Endothelial cell of umbilical vein (primary cell): ENCODE data around the gene PHOX2A. TPM values are rescaled to one million over a fixed set of nuclear protein-coding genes. Genes with fewer than 3 reads are reported as not detected.
A peak's percentile ranks its signal among the peaks of the same experiment; 100 is the strongest.

Experiments used
- BruUV-seq: library from RNA; stranded (reverse); fragments of 400-500 nt; replicated peaks from 2 replicates; lab custom pipeline; 2021; lab: Mats Ljungman, UMichigan
- CTCF ChIA-PET: fragments of 300-600, 350-600 bp; sonication (Branson Sonifier 250); formaldehyde crosslinking; loops from one replicate; lab custom pipeline; 2021; ENCODE audit warnings: antibody characterized with exemption, inconsistent platforms; lab: Charles Lee
- POLR2A ChIA-PET: fragments of 300-600, 350-600 bp; sonication (Branson Sonifier 250); formaldehyde crosslinking; loops from one replicate; lab custom pipeline; 2021; ENCODE audit warnings: antibody characterized with exemption, inconsistent platforms; lab: Charles Lee
- DNase-seq: peaks from one replicate; pipeline ENCODE4 v3.0.0-alpha.2; 2011; ENCODE audit warnings: low read depth, low spot score
- FAIRE-seq: peaks from 2 replicates; lab custom pipeline; 2011; peaks lifted over from hg19 to GRCh38; lab: Jason Lieb, UNC
- H2AFZ ChIP-seq: 2 replicates; pipeline ENCODE4 v1.6.0; 2012; ENCODE audit warnings: low read depth, low read length, control low read depth, inconsistent platforms
- H3K27ac ChIP-seq: 2 replicates; pipeline ENCODE4 v1.5.1; 2011; ENCODE audit warnings: low read depth, mild to moderate bottlenecking, control low read depth, low read length, moderate library complexity; ENCODE audit not compliant: insufficient read depth
- H3K27me3 ChIP-seq, 2 experiments: 2 replicates each; pipeline versions ENCODE4 v1.6.0 to v1.6.1; 2011; ENCODE audit warnings: low read length in 2 of 2, mixed read lengths in 1 of 2; ENCODE audit not compliant: control insufficient read depth in 2 of 2, insufficient read depth in 2 of 2
- H3K36me3 ChIP-seq, 2 experiments: 2 replicates in 1 of 2; 3 replicates in 1 of 2; pipeline ENCODE4 v1.5.1; 2011; ENCODE audit warnings: low read length in 2 of 2, mild to moderate bottlenecking in 1 of 2, moderate library complexity in 1 of 2; ENCODE audit not compliant: control insufficient read depth in 2 of 2, insufficient read depth in 2 of 2; ENCODE audit errors: extremely low read depth in 1 of 2
- H3K4me1 ChIP-seq: 3 replicates; pipeline ENCODE4 v1.5.1; 2011; ENCODE audit warnings: mild to moderate bottlenecking, low read length; ENCODE audit not compliant: control insufficient read depth, insufficient read depth; ENCODE audit errors: extremely low read depth
- H3K4me2 ChIP-seq: 2 replicates; pipeline ENCODE4 v1.6.1; 2011; ENCODE audit warnings: low read length, control low read depth, mixed read lengths; ENCODE audit not compliant: insufficient read depth
- H3K4me3 ChIP-seq, 3 experiments: fragments of 200-600 bp in 1 of 3; sonication (generic), shearing (Covaris generic) in 1 of 3; replicated peaks in 1 of 3; 2 replicates each; pipeline ENCODE4 v1.5.1; 2011 to 2016; ENCODE audit warnings: control low read depth in 3 of 3, low read length in 3 of 3, mild to moderate bottlenecking in 2 of 3, inconsistent platforms in 1 of 3, low read depth in 1 of 3, moderate library complexity in 1 of 3; ENCODE audit not compliant: insufficient read depth in 1 of 3
- H3K79me2 ChIP-seq: 2 replicates; pipeline ENCODE4 v1.6.0; 2012; ENCODE audit warnings: low read length, inconsistent platforms; ENCODE audit not compliant: control insufficient read depth, insufficient read depth
- H3K9ac ChIP-seq: replicated peaks from 2 replicates; pipeline ENCODE3; 2011; ENCODE audit warnings: low read length, control low read depth; ENCODE audit not compliant: insufficient read depth; ENCODE audit errors: extremely low read depth
- H3K9me1 ChIP-seq: replicated peaks from 3 replicates; pipeline ENCODE4 v1.6.0; 2011; ENCODE audit warnings: mild to moderate bottlenecking, low read length; ENCODE audit not compliant: control insufficient read depth, insufficient read depth; ENCODE audit errors: extremely low read depth
- H3K9me3 ChIP-seq: replicated peaks from 2 replicates; pipeline ENCODE4 v1.5.1; 2012; ENCODE audit warnings: low read length, inconsistent platforms; ENCODE audit not compliant: control insufficient read depth, insufficient read depth
- H4K20me1 ChIP-seq: replicated peaks from 2 replicates; pipeline ENCODE3; 2011; ENCODE audit warnings: mild to moderate bottlenecking, low read length; ENCODE audit not compliant: control insufficient read depth, insufficient read depth; ENCODE audit errors: extremely low read depth
- EZH2 ChIP-seq: IDR thresholded peaks from 2 replicates; pipeline ENCODE4 v1.6.1; 2012; ENCODE audit warnings: borderline replicate concordance, low read depth, mild to moderate bottlenecking, moderate library complexity, low read length, inconsistent platforms; ENCODE audit not compliant: severe bottlenecking
- FOS ChIP-seq: IDR thresholded peaks from 2 replicates; pipeline ENCODE4 v1.6.1; 2011; ENCODE audit warnings: mild to moderate bottlenecking, low read length, moderate library complexity, borderline replicate concordance; ENCODE audit not compliant: insufficient read depth
- GATA2 ChIP-seq: IDR thresholded peaks from 2 replicates; pipeline ENCODE4 v1.7.0; 2011; ENCODE audit warnings: low read depth, mild to moderate bottlenecking, moderate library complexity, mixed read lengths, low read length; ENCODE audit not compliant: insufficient read length, insufficient read depth
- JUN ChIP-seq: IDR thresholded peaks from 2 replicates; pipeline ENCODE4 v1.6.1; 2011; ENCODE audit warnings: borderline replicate concordance, low read depth; ENCODE audit not compliant: insufficient read length, insufficient read depth
- MYC ChIP-seq: IDR thresholded peaks from one replicate; pipeline ENCODE4 v1.6.1; 2011; ENCODE audit warnings: mild to moderate bottlenecking, low read depth, low read length
- POLR2A ChIP-seq: IDR thresholded peaks from 2 replicates; pipeline ENCODE4 v1.6.1; 2012; ENCODE audit warnings: low read depth, mild to moderate bottlenecking, control low read depth, low read length
- POLR2AphosphoS5 ChIP-seq: IDR thresholded peaks from 2 replicates; pipeline ENCODE4 v1.6.1; 2012; ENCODE audit warnings: low read depth, mild to moderate bottlenecking, control low read depth, low read length, moderate library complexity; ENCODE audit not compliant: insufficient read depth
- dilution Hi-C: fragments of 300-500 bp; cut with MboI; formaldehyde crosslinking; loops from one replicate; pipeline ENCODE4 v1.15.0; 2019; ENCODE audit warnings: low sequenced_read_pairs; ENCODE audit not compliant: extremely low pct_ligation_motif_present
- intact Hi-C: fragments of 100-400 bp; cut with micrococcal nuclease; formaldehyde crosslinking; loops from one replicate; pipeline ENCODE4 v1.10.0; 2022
- polyA plus RNA-seq, 4 experiments: library from polyadenylated mRNA; depleted of rRNA in 3 of 4; stranded (reverse) in 3 of 4; unstranded in 1 of 4; fragments of >200 nt; gene quantifications; 2 replicates each; pipeline versions ENCODE4 v1.2.1 to v1.2.3, GENCODE V29; 2011 to 2012; ENCODE audit warnings: missing spikeins in 1 of 4
- total RNA-seq: library from RNA; stranded (reverse); gene quantifications from 2 replicates; pipeline ENCODE4 v1.2.3, GENCODE V29; 2021
- TF ChIP-seq, protein P1 (sequence below): IDR thresholded peaks from 2 replicates; pipeline ENCODE4 v1.6.1; 2011; ENCODE audit not compliant: insufficient read depth, insufficient read length
- TF ChIP-seq, protein P2 (sequence below), 2 donors: IDR thresholded peaks; 1 replicate in 1 of 2; 2 replicates in 1 of 2; pipeline ENCODE4 v1.5.1; 2011; ENCODE audit warnings: low read length in 2 of 2, mild to moderate bottlenecking in 2 of 2, moderate library complexity in 2 of 2, control low read depth in 1 of 2, inconsistent platforms in 1 of 2, low read depth in 1 of 2; ENCODE audit not compliant: insufficient read depth in 1 of 2; ENCODE audit errors: extremely low read depth in 1 of 2

Gene PHOX2A
- total and polyA plus RNA-seq, 2 donors (not counting 3 experiments of a cell fraction or from before 2014, with no cell fraction given) = not detected

DNA sequence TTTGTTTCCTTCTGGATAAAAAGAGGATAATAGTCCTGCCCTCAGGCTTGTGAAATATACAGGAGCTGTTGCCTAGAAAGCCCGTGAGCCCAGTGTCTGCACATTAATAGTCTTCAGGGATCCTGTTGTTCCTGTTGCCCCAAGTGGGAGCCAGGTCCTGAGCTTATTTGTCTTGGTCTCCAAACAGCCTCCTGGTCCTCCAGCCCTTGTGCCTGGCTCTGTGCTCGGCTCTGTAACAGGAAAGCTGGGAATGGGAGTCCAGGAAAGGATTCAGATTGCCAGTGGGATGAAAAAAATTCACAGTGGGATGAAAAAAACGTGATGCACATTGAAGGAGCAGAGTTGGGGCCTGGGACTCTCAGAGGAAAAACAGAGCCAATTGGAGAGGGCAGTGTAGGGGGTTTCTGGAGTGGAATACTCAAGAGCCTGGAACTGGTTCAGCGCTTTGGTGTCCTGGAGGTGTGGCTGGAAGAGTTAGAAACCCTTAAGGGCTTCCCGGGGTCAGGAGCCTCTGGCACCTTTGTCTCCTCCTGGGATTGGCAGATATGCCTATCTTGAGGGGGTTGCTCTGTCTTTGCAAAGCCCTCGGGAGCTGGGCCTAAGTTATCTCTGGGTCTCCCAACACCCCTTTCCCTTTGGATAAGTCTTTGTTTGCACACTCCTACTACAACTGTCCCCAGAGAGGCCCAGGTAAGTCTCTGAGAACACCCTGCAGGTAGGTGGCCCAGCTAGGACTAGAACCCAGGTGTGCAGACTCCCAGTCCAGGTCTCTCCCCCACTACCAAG, 21.7 kb downstream of the PHOX2A start:
- CTCF ChIA-PET = interaction anchor here (1.2 to 3.2 kb wide), 7 partner anchors 16 to 358 kb away, joined by 3 to 17 read pairs (median 6); no protein-coding TSS in a partner anchor
- no TSS peak for BruUV-seq
- TF ChIP-seq POLR2AphosphoS5 = no peak
- no peak for TF ChIP-seq FOS
- no peak for TF ChIP-seq GATA2
- no peak for TF ChIP-seq EZH2
- no peak for TF ChIP-seq POLR2A
- TF ChIP-seq, protein P1, sequence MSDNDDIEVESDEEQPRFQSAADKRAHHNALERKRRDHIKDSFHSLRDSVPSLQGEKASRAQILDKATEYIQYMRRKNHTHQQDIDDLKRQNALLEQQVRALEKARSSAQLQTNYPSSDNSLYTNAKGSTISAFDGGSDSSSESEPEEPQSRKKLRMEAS = no peak
- TF ChIP-seq, protein P2, sequence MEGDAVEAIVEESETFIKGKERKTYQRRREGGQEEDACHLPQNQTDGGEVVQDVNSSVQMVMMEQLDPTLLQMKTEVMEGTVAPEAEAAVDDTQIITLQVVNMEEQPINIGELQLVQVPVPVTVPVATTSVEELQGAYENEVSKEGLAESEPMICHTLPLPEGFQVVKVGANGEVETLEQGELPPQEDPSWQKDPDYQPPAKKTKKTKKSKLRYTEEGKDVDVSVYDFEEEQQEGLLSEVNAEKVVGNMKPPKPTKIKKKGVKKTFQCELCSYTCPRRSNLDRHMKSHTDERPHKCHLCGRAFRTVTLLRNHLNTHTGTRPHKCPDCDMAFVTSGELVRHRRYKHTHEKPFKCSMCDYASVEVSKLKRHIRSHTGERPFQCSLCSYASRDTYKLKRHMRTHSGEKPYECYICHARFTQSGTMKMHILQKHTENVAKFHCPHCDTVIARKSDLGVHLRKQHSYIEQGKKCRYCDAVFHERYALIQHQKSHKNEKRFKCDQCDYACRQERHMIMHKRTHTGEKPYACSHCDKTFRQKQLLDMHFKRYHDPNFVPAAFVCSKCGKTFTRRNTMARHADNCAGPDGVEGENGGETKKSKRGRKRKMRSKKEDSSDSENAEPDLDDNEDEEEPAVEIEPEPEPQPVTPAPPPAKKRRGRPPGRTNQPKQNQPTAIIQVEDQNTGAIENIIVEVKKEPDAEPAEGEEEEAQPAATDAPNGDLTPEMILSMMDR (IDR thresholded peaks at IDR 0.05; ENCODE audit: extremely low read depth in 1 of 2, insufficient read depth in 1 of 2, low read depth in 1 of 2, low read length in 2 of 2) = no peak
- no peak for TF ChIP-seq JUN
- TF ChIP-seq MYC = no peak
- peak overlapping the region; percentile 89 for H3K4me2 ChIP-seq
- peaks cover 21% of the 10 kb centered on the region for H3K79me2 ChIP-seq
- intact Hi-C loops (loop anchor here (2.0 kb wide), 1 partner anchor 17 kb away; no protein-coding TSS in a partner anchor), dilution Hi-C loops (no loop called here)
- H2AFZ ChIP-seq = peak overlapping the region; percentile 89
- no peaks in the 10 kb centered on the region for H4K20me1 ChIP-seq
- no peak for DNase-seq
- H3K9me3 ChIP-seq = no peaks in the 10 kb centered on the region
- peaks cover 4 to 14% of the 10 kb centered on the region in 2 experiments for H3K27me3 ChIP-seq
- no peak for FAIRE-seq
- peak overlapping the region; percentile 32 for H3K27ac ChIP-seq
- H3K36me3 ChIP-seq = peaks cover 2 to 4% of the 10 kb centered on the region in 2 experiments
- H3K9me1 ChIP-seq = no peaks in the 10 kb centered on the region
- peak overlapping the region; percentile 19 for H3K9ac ChIP-seq
- peak overlapping the region in 1 of 3 experiments; percentile 62 for H3K4me3 ChIP-seq
- peaks cover 9% of the 10 kb centered on the region for H3K4me1 ChIP-seq
- POLR2A ChIA-PET = interaction anchor here (0.6 to 1.5 kb wide), 2 partner anchors 26 to 110 kb away, joined by 5 read pairs; partner anchors contain the start of gene ANAPC15
